Measurements from ENCODE around the gene VPS18. TPM values are rescaled to one million over a fixed set of nuclear protein-coding genes. Genes with fewer than 3 reads are reported as not detected.

The VPS18 gene
- total RNA-seq, 3 donors from 2014 or later = 14.1 to 21.1 (median 18.0) TPM

GRCh38 chr15:40877694-40878093, 16.6 kb upstream of the VPS18 start:
- ATAC-seq = no peak
- Histone ChIP-seq H3K4me3 (no peak overlapping the region), H3K4me1 (ENCODE audit: low read depth) (peaks cover 21% of the 10 kb centered on the region), H3K36me3 (ENCODE audit: low read depth) (no peaks in the 10 kb centered on the region), H3K9me3 (no peaks in the 10 kb centered on the region)
- intact Hi-C loops (cut with DNase I, micrococcal nuclease) = no loop called here
- DNase-seq = no peak
- TF ChIP-seq CTCF (IDR thresholded peaks at IDR 0.05) = no peak

GRCh38 chr15:40878785-40879184, 15.5 kb upstream of the VPS18 start:
- DNase-seq (peak in 1 of 3 donors; percentile 18), ATAC-seq (peak; percentile 61)
- Histone ChIP-seq H3K4me3 (no peak overlapping the region), H3K36me3 (ENCODE audit: low read depth) (no peaks in the 10 kb centered on the region), H3K4me1 (ENCODE audit: low read depth) (peaks cover 11% of the 10 kb centered on the region), H3K9me3 (no peaks in the 10 kb centered on the region)
- intact Hi-C loops (cut with DNase I, micrococcal nuclease) = no loop called here
- TF ChIP-seq CTCF (IDR thresholded peaks at IDR 0.05) = no peak

GRCh38 chr15:40879609-40880008, 14.6 kb upstream of the VPS18 start:
- Histone ChIP-seq H3K4me3 (no peak overlapping the region), H3K4me1 (ENCODE audit: low read depth) (peaks cover 10% of the 10 kb centered on the region), H3K36me3 (ENCODE audit: low read depth) (no peaks in the 10 kb centered on the region), H3K9me3 (no peaks in the 10 kb centered on the region)
- no peak for TF ChIP-seq CTCF (IDR thresholded peaks at IDR 0.05)
- intact Hi-C loops (cut with DNase I, micrococcal nuclease) = no loop called here
- DNase-seq (peak; percentile 47 to 82 (median 64)), ATAC-seq (peak; percentile 98)

- no peak for TF ChIP-seq CTCF (IDR thresholded peaks at IDR 0.05)
- no peaks in the 10 kb centered on the region for H3K36me3 ChIP-seq (ENCODE audit: low read depth)
- intact Hi-C loops (cut with DNase I, micrococcal nuclease) = no loop called here
- peaks cover 10% of the 10 kb centered on the region for H3K4me1 ChIP-seq (ENCODE audit: low read depth)
- no peak overlapping the region for H3K4me3 ChIP-seq
- DNase-seq = peak in 2 of 3 donors; percentile 15 to 27
- no peaks in the 10 kb centered on the region for H3K9me3 ChIP-seq
- ATAC-seq = no peak
Measured at GRCh38 chr15:40881351-40881750, 12.9 kb upstream of the VPS18 start.

GRCh38 chr15:40886586-40886985, 7.7 kb upstream of the VPS18 start:
- intact Hi-C loops (cut with DNase I, micrococcal nuclease) = no loop called here
- H3K4me3 ChIP-seq = no peak overlapping the region
- no peaks in the 10 kb centered on the region for H3K9me3 ChIP-seq
- ATAC-seq = no peak
- DNase-seq = no peak
- H3K36me3 ChIP-seq (ENCODE audit: low read depth) = no peaks in the 10 kb centered on the region
- no peak for TF ChIP-seq CTCF (IDR thresholded peaks at IDR 0.05)
- no peaks in the 10 kb centered on the region for H3K4me1 ChIP-seq (ENCODE audit: low read depth)

GRCh38 chr15:40889112-40889511, 5.1 kb upstream of the VPS18 start:
- DNase-seq (no peak), ATAC-seq (no peak)
- H3K4me3 ChIP-seq = no peak overlapping the region
- no peak for TF ChIP-seq CTCF (IDR thresholded peaks at IDR 0.05)
- H3K4me1 ChIP-seq (ENCODE audit: low read depth) = peaks cover 11% of the 10 kb centered on the region
- H3K36me3 ChIP-seq (ENCODE audit: low read depth) = no peaks in the 10 kb centered on the region
- H3K9me3 ChIP-seq = no peaks in the 10 kb centered on the region
- intact Hi-C loops (cut with DNase I, micrococcal nuclease) = no loop called here
